Right atrium auricular region (tissue), 2 donors: ENCODE measurements around the gene CPM. TPM values are rescaled to one million over a fixed set of nuclear protein-coding genes. Genes with fewer than 3 reads are reported as not detected.

Source experiments
- DNase-seq: peaks from one replicate; pipeline ENCODE4 v3.0.0-alpha.2; 2019; ENCODE audit warnings: low spot score
- H3K27ac ChIP-seq, 2 donors: fragments of 200-600 bp; sonication (generic); 1 replicate in 1 of 2; 2 replicates in 1 of 2; pipeline ENCODE4 v1.5.1; 2016 to 2019
- H3K27me3 ChIP-seq, 2 donors: fragments of 200-600 bp; sonication (generic); one replicate each; pipeline versions ENCODE4 v1.5.1 to v1.6.0; 2017 to 2019
- H3K36me3 ChIP-seq: fragments of 200-600 bp; sonication (generic); one replicate; pipeline ENCODE4 v1.5.1; 2016
- H3K4me1 ChIP-seq, 2 donors: fragments of 200-600 bp; sonication (generic); one replicate each; pipeline versions ENCODE4 v1.5.1 to v1.6.0; 2017 to 2019
- H3K4me3 ChIP-seq, 2 donors: fragments of 200-600 bp; sonication (generic); 1 replicate in 1 of 2; 2 replicates in 1 of 2; pipeline ENCODE4 v1.5.1; 2017 to 2019; ENCODE audit warnings: mild to moderate bottlenecking in 1 of 2, moderate library complexity in 1 of 2
- H3K9me3 ChIP-seq, 2 donors: fragments of 200-600 bp; sonication (generic); one replicate each; pipeline ENCODE4 v1.5.1; 2019
- total RNA-seq, 2 donors: library from RNA; depleted of rRNA; stranded (reverse); fragments of >200 nt; gene quantifications; one replicate each; pipeline ENCODE4 v1.1.0, GENCODE V29; 2016
- TF ChIP-seq, protein P1 (sequence below), 2 donors: fragments of 200-600 bp; sonication (generic); IDR thresholded peaks; one replicate each; pipeline ENCODE4 v1.5.1; 2019; ENCODE audit warnings: antibody characterized with exemption in 2 of 2

Gene CPM
- total RNA-seq, 2 donors from 2014 or later = 19.8 to 21.9 TPM

DNA sequence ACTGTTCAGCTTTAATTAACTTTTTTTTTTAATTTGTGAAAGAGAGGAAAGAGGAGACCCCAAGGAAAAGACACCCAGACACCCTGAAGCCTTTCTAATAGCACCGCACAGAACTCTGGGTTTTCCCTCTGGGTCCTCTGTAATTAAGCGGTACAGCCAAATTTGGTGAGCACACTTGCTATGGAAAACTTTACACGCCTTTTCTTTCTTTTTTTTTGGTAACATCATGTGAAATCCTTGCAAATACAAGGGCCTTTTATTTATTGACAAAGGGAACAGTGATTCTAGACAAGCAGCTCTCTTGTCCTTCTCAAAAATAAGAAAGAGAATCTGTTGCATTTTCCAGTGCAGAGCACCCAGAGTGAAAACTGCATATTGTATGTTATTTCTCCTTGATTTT is 44.4 kb upstream of the CPM start:
- TF ChIP-seq, protein P1, sequence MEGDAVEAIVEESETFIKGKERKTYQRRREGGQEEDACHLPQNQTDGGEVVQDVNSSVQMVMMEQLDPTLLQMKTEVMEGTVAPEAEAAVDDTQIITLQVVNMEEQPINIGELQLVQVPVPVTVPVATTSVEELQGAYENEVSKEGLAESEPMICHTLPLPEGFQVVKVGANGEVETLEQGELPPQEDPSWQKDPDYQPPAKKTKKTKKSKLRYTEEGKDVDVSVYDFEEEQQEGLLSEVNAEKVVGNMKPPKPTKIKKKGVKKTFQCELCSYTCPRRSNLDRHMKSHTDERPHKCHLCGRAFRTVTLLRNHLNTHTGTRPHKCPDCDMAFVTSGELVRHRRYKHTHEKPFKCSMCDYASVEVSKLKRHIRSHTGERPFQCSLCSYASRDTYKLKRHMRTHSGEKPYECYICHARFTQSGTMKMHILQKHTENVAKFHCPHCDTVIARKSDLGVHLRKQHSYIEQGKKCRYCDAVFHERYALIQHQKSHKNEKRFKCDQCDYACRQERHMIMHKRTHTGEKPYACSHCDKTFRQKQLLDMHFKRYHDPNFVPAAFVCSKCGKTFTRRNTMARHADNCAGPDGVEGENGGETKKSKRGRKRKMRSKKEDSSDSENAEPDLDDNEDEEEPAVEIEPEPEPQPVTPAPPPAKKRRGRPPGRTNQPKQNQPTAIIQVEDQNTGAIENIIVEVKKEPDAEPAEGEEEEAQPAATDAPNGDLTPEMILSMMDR (IDR thresholded peaks at IDR 0.05) = no peak
- no peaks in the 10 kb centered on the region for H3K36me3 ChIP-seq
- DNase-seq = no peak
- H3K9me3 ChIP-seq = peaks cover 0 to 1% of the 10 kb centered on the region in 2 donors
- H3K4me1 ChIP-seq = peaks cover 0 to 11% of the 10 kb centered on the region in 2 donors
- H3K4me3 ChIP-seq = no peak overlapping the region
- no peak overlapping the region for H3K27ac ChIP-seq
- no peaks in the 10 kb centered on the region for H3K27me3 ChIP-seq

DNA sequence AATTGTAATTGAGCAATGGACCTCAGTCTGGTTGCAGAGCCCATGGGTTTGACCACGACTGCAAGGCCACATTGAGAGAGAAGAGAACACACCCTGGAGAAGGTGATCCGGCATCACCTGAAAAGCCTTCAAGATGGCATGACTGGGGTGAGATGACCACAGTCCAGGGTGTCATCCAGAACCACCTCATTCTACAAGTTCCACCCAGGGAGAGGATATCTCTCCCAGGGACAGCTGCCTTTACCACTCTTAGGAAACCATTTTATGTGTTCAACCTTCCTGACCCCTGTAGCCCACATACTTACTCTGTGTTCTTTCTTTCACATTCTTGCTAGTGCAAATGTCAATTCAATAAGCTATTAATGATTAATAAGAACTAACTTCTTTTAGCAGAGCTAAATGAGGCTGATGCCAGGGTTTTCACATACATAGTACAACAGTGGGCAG is 43.4 kb upstream of the CPM start:
- Histone ChIP-seq H3K4me3 (no peak overlapping the region), H3K27ac (no peak overlapping the region), H3K9me3 (no peaks in the 10 kb centered on the region), H3K36me3 (no peaks in the 10 kb centered on the region), H3K27me3 (no peaks in the 10 kb centered on the region), H3K4me1 (peaks cover 0 to 11% of the 10 kb centered on the region in 2 donors)
- TF ChIP-seq, protein P1 (IDR thresholded peaks at IDR 0.05) = no peak
- no peak for DNase-seq

DNA sequence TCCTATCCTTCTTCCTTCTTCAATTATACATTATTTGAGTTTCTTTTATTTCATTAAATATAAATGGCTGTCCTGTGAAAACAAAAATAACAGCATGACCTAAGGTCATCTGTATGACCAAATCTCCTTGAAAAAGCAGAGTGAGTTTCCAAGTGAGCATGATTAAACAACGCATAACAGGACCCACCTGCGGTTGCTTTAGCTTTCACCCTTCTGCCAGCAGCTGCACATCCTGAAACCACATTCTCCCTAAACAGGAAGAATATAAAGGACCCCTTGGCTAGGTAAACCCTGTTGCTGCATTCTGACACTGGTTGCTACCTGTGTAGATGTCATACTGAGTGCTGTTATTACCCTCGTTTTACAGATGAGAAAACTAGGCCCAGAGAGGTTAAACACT is 42.8 kb upstream of the CPM start:
- no peak for DNase-seq
- Histone ChIP-seq H3K36me3 (no peaks in the 10 kb centered on the region), H3K4me3 (no peak overlapping the region), H3K4me1 (peaks cover 0 to 11% of the 10 kb centered on the region in 2 donors), H3K9me3 (no peaks in the 10 kb centered on the region), H3K27me3 (no peaks in the 10 kb centered on the region), H3K27ac (no peak overlapping the region)
- TF ChIP-seq, protein P1 (IDR thresholded peaks at IDR 0.05) = no peak

DNA sequence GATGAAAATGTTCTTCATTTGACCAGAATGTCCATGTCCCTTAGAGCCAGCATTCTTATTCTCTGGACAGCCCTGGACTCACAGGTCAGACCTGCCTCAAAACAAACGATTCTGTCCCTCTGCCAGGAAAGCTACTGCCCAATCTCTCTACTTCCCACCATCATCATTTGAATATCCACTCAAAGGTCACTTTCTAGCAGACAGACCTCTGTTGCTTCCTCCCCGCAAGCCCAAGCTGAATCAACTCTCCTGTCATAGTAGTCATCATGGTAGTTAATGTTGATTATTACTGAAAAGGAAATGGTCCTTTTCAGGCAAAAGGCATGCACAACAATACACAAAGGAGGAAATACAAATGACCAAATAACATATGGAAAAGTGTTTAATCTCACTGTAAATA is 39.6 kb upstream of the CPM start:
- Histone ChIP-seq H3K27ac (no peak overlapping the region), H3K36me3 (no peaks in the 10 kb centered on the region), H3K9me3 (no peaks in the 10 kb centered on the region), H3K4me1 (no peaks in the 10 kb centered on the region), H3K27me3 (no peaks in the 10 kb centered on the region), H3K4me3 (no peak overlapping the region)
- TF ChIP-seq, protein P1 (IDR thresholded peaks at IDR 0.05) = no peak
- DNase-seq = no peak

DNA sequence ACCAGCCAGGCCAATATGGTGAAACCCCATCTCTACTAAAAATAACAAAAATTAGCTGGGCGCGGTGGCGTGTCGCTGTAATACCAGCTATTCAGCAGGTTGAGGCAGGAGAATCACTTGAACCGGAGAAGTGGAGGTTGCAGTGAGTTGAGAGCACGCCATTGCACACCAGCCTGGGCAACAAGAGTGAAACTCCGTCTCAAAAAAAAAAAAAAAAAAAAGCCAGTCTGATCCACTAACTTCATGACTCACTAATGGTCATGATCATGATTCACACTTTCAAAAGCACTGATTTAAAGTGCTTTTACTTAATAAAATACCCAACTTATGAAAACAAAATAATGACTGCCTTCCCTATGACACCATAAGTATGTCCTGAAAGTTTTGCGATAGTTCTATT is 38.4 kb upstream of the CPM start:
- TF ChIP-seq, protein P1 (IDR thresholded peaks at IDR 0.05) = no peak
- Histone ChIP-seq H3K4me1 (no peaks in the 10 kb centered on the region), H3K36me3 (no peaks in the 10 kb centered on the region), H3K27me3 (no peaks in the 10 kb centered on the region), H3K4me3 (no peak overlapping the region), H3K27ac (no peak overlapping the region), H3K9me3 (no peaks in the 10 kb centered on the region)
- no peak for DNase-seq

DNA sequence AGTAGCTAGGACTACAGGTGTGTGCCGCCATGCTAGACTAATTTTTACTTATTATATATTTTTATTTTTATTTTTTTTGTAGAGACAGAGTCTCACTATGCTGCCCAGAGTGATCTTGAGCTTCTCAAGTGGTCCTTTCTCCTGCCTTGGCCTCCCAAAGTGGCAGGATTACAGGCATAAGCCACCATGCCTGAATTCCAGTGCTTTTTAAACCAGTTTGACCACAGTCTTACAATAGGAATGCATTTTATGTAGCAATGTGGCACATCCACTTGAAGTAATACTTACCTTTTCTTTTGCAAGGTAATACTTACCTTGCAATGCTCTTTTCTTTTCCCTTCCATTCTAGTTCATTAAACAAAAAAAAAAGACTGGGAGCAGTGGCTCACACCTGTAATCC is 38.0 kb upstream of the CPM start:
- no peak for DNase-seq
- H3K4me3 ChIP-seq = no peak overlapping the region

More for the DNA sequence above, 38.0 kb upstream of the CPM start:
- Histone ChIP-seq H3K27ac (no peak overlapping the region), H3K4me1 (no peaks in the 10 kb centered on the region), H3K36me3 (no peaks in the 10 kb centered on the region), H3K27me3 (no peaks in the 10 kb centered on the region), H3K9me3 (no peaks in the 10 kb centered on the region)
- TF ChIP-seq, protein P1 (IDR thresholded peaks at IDR 0.05) = no peak
